Endothelial cell of umbilical vein (primary cell): ENCODE results near the gene LSM14B. TPM values are rescaled to one million over a fixed set of nuclear protein-coding genes. Genes with fewer than 3 reads are reported as not detected.

Experiments used
- Bru-seq: library from RNA; stranded (reverse); fragments of 400-500 nt; gene quantifications from one replicate; lab custom pipeline; 2021; lab: Mats Ljungman, UMichigan
- BruChase-seq, 2 experiments: library from RNA; stranded (reverse); fragments of 400-500 nt; gene quantifications; one replicate each; lab custom pipeline; 2021; lab: Mats Ljungman, UMichigan
- BruUV-seq: library from RNA; stranded (reverse); fragments of 400-500 nt; replicated peaks from 2 replicates; lab custom pipeline; 2021; lab: Mats Ljungman, UMichigan
- CTCF ChIA-PET: fragments of 300-600, 350-600 bp; sonication (Branson Sonifier 250); formaldehyde crosslinking; loops from one replicate; lab custom pipeline; 2021; ENCODE audit warnings: antibody characterized with exemption, inconsistent platforms; lab: Charles Lee
- POLR2A ChIA-PET: fragments of 300-600, 350-600 bp; sonication (Branson Sonifier 250); formaldehyde crosslinking; loops from one replicate; lab custom pipeline; 2021; ENCODE audit warnings: antibody characterized with exemption, inconsistent platforms; lab: Charles Lee
- DNase-seq: peaks from one replicate; pipeline ENCODE4 v3.0.0-alpha.2; 2011; ENCODE audit warnings: low read depth, low spot score
- FAIRE-seq: peaks from 2 replicates; lab custom pipeline; 2011; peaks lifted over from hg19 to GRCh38; lab: Jason Lieb, UNC
- H2AFZ ChIP-seq: 2 replicates; pipeline ENCODE4 v1.6.0; 2012; ENCODE audit warnings: low read depth, low read length, control low read depth, inconsistent platforms
- H3K27ac ChIP-seq: 2 replicates; pipeline ENCODE4 v1.5.1; 2011; ENCODE audit warnings: low read depth, mild to moderate bottlenecking, control low read depth, low read length, moderate library complexity; ENCODE audit not compliant: insufficient read depth
- H3K27me3 ChIP-seq, 2 experiments: 2 replicates each; pipeline versions ENCODE4 v1.6.0 to v1.6.1; 2011; ENCODE audit warnings: low read length in 2 of 2, mixed read lengths in 1 of 2; ENCODE audit not compliant: control insufficient read depth in 2 of 2, insufficient read depth in 2 of 2
- H3K36me3 ChIP-seq, 2 experiments: 2 replicates in 1 of 2; 3 replicates in 1 of 2; pipeline ENCODE4 v1.5.1; 2011; ENCODE audit warnings: low read length in 2 of 2, mild to moderate bottlenecking in 1 of 2, moderate library complexity in 1 of 2; ENCODE audit not compliant: control insufficient read depth in 2 of 2, insufficient read depth in 2 of 2; ENCODE audit errors: extremely low read depth in 1 of 2
- H3K4me1 ChIP-seq: 3 replicates; pipeline ENCODE4 v1.5.1; 2011; ENCODE audit warnings: mild to moderate bottlenecking, low read length; ENCODE audit not compliant: control insufficient read depth, insufficient read depth; ENCODE audit errors: extremely low read depth
- H3K4me2 ChIP-seq: 2 replicates; pipeline ENCODE4 v1.6.1; 2011; ENCODE audit warnings: low read length, control low read depth, mixed read lengths; ENCODE audit not compliant: insufficient read depth
- H3K4me3 ChIP-seq, 3 experiments: fragments of 200-600 bp in 1 of 3; sonication (generic), shearing (Covaris generic) in 1 of 3; replicated peaks in 1 of 3; 2 replicates each; pipeline ENCODE4 v1.5.1; 2011 to 2016; ENCODE audit warnings: control low read depth in 3 of 3, low read length in 3 of 3, mild to moderate bottlenecking in 2 of 3, inconsistent platforms in 1 of 3, low read depth in 1 of 3, moderate library complexity in 1 of 3; ENCODE audit not compliant: insufficient read depth in 1 of 3
- H3K79me2 ChIP-seq: 2 replicates; pipeline ENCODE4 v1.6.0; 2012; ENCODE audit warnings: low read length, inconsistent platforms; ENCODE audit not compliant: control insufficient read depth, insufficient read depth
- H3K9ac ChIP-seq: replicated peaks from 2 replicates; pipeline ENCODE3; 2011; ENCODE audit warnings: low read length, control low read depth; ENCODE audit not compliant: insufficient read depth; ENCODE audit errors: extremely low read depth
- H3K9me1 ChIP-seq: replicated peaks from 3 replicates; pipeline ENCODE4 v1.6.0; 2011; ENCODE audit warnings: mild to moderate bottlenecking, low read length; ENCODE audit not compliant: control insufficient read depth, insufficient read depth; ENCODE audit errors: extremely low read depth
- H3K9me3 ChIP-seq: replicated peaks from 2 replicates; pipeline ENCODE4 v1.5.1; 2012; ENCODE audit warnings: low read length, inconsistent platforms; ENCODE audit not compliant: control insufficient read depth, insufficient read depth
- H4K20me1 ChIP-seq: replicated peaks from 2 replicates; pipeline ENCODE3; 2011; ENCODE audit warnings: mild to moderate bottlenecking, low read length; ENCODE audit not compliant: control insufficient read depth, insufficient read depth; ENCODE audit errors: extremely low read depth
- CTCF ChIP-seq, 2 donors: IDR thresholded peaks; 1 replicate in 1 of 2; 2 replicates in 1 of 2; pipeline ENCODE4 v1.5.1; 2011; ENCODE audit warnings: low read length in 2 of 2, mild to moderate bottlenecking in 2 of 2, moderate library complexity in 2 of 2, control low read depth in 1 of 2, inconsistent platforms in 1 of 2, low read depth in 1 of 2; ENCODE audit not compliant: insufficient read depth in 1 of 2; ENCODE audit errors: extremely low read depth in 1 of 2
- EZH2 ChIP-seq: IDR thresholded peaks from 2 replicates; pipeline ENCODE4 v1.6.1; 2012; ENCODE audit warnings: borderline replicate concordance, low read depth, mild to moderate bottlenecking, moderate library complexity, low read length, inconsistent platforms; ENCODE audit not compliant: severe bottlenecking
- FOS ChIP-seq: IDR thresholded peaks from 2 replicates; pipeline ENCODE4 v1.6.1; 2011; ENCODE audit warnings: mild to moderate bottlenecking, low read length, moderate library complexity, borderline replicate concordance; ENCODE audit not compliant: insufficient read depth
- GATA2 ChIP-seq: IDR thresholded peaks from 2 replicates; pipeline ENCODE4 v1.7.0; 2011; ENCODE audit warnings: low read depth, mild to moderate bottlenecking, moderate library complexity, mixed read lengths, low read length; ENCODE audit not compliant: insufficient read length, insufficient read depth
- JUN ChIP-seq: IDR thresholded peaks from 2 replicates; pipeline ENCODE4 v1.6.1; 2011; ENCODE audit warnings: borderline replicate concordance, low read depth; ENCODE audit not compliant: insufficient read length, insufficient read depth
- MAX ChIP-seq: IDR thresholded peaks from 2 replicates; pipeline ENCODE4 v1.6.1; 2011; ENCODE audit not compliant: insufficient read depth, insufficient read length
- MYC ChIP-seq: IDR thresholded peaks from one replicate; pipeline ENCODE4 v1.6.1; 2011; ENCODE audit warnings: mild to moderate bottlenecking, low read depth, low read length
- POLR2A ChIP-seq: IDR thresholded peaks from 2 replicates; pipeline ENCODE4 v1.6.1; 2012; ENCODE audit warnings: low read depth, mild to moderate bottlenecking, control low read depth, low read length
- POLR2AphosphoS5 ChIP-seq: IDR thresholded peaks from 2 replicates; pipeline ENCODE4 v1.6.1; 2012; ENCODE audit warnings: low read depth, mild to moderate bottlenecking, control low read depth, low read length, moderate library complexity; ENCODE audit not compliant: insufficient read depth
- dilution Hi-C: fragments of 300-500 bp; cut with MboI; formaldehyde crosslinking; loops from one replicate; pipeline ENCODE4 v1.15.0; 2019; ENCODE audit warnings: low sequenced_read_pairs; ENCODE audit not compliant: extremely low pct_ligation_motif_present
- intact Hi-C: fragments of 100-400 bp; cut with micrococcal nuclease; formaldehyde crosslinking; loops from one replicate; pipeline ENCODE4 v1.10.0; 2022
- long read RNA-seq: library from polyadenylated mRNA; stranded (forward); transcript quantifications from one replicate; pipeline ENCODE4 v2.0.0, GENCODE V29; 2021
- polyA minus RNA-seq, 3 experiments: library from RNA; depleted of rRNA, polyadenylated mRNA; stranded (reverse); fragments of >200 nt; gene quantifications; 1 replicate in 1 of 3; 2 replicates in 2 of 3; pipeline ENCODE4 v1.2.3, GENCODE V29; 2011
- polyA plus RNA-seq, 4 experiments: library from polyadenylated mRNA; depleted of rRNA in 3 of 4; stranded (reverse) in 3 of 4; unstranded in 1 of 4; fragments of >200 nt; gene quantifications; 2 replicates each; pipeline versions ENCODE4 v1.2.1 to v1.2.3, GENCODE V29; 2011 to 2012; ENCODE audit warnings: missing spikeins in 1 of 4
- total RNA-seq: library from RNA; stranded (reverse); gene quantifications from 2 replicates; pipeline ENCODE4 v1.2.3, GENCODE V29; 2021

The LSM14B gene
- total RNA-seq, result 31.1 and 34.0 TPM in 2 replicates
- 32.5 and 37.0 TPM in 2 replicates for polyA plus RNA-seq
- polyA plus RNA-seq (2011; cell fraction: cytosol; rRNA removed), result 25.5 and 28.8 TPM in 2 replicates
- polyA plus RNA-seq (2011; cell fraction: nucleus; rRNA removed), result 29.2 and 29.5 TPM in 2 replicates
- 25.4 and 25.9 TPM in 2 replicates for polyA plus RNA-seq (2012)
- polyA minus RNA-seq, result 21.0 and 23.0 TPM in 2 replicates
- polyA minus RNA-seq (2011; cell fraction: cytosol; rRNA and poly(A)+ RNA removed), result 24.1 TPM
- 13.8 and 14.6 TPM in 2 replicates for polyA minus RNA-seq (2011; cell fraction: nucleus; rRNA and poly(A)+ RNA removed)
- Bru-seq, nascent RNA, result percentile 67 among the genes with signal in this experiment
- BruChase-seq, experiment 1, labeled RNA remaining after a 6-hour chase, result percentile 86 among the genes with signal in this experiment
- percentile 86 among the genes with signal in this experiment for BruChase-seq, experiment 2, labeled RNA remaining after a 2-hour chase
- long read RNA-seq, partial matches to known transcripts, result 0 of 6 reads
- long read RNA-seq, other reads (novel, unspliced or antisense), result 5 of 6 reads

- peaks cover 16% of the 10 kb centered on the region for H3K79me2 ChIP-seq
- H3K4me2 ChIP-seq, result peak within 1 kb of the TSS; percentile 79
- ChIA-PET CTCF (interaction anchor here (0.9 to 3.1 kb wide), 4 partner anchors 14 to 111 kb away, joined by 3 to 22 read pairs (median 8); no protein-coding TSS in a partner anchor), POLR2A (interaction anchor here (0.5 to 2.0 kb wide), 3 partner anchors 28 to 502 kb away, joined by 3 to 18 read pairs (median 3); partner anchors contain the start of gene TAF4)
- no TSS peak for BruUV-seq
- peak within 1 kb of the TSS; percentile 68 to 76 (median 75) for H3K4me3 ChIP-seq
- peak within 1 kb of the TSS; percentile 91 for H2AFZ ChIP-seq
- peaks cover 5 to 14% of the 10 kb centered on the region in 2 experiments for H3K36me3 ChIP-seq
- peaks cover 9 to 14% of the 10 kb centered on the region in 2 experiments for H3K27me3 ChIP-seq
- TF ChIP-seq POLR2A (peak; percentile 24), EZH2 (no peak), FOS (no peak), POLR2AphosphoS5 (no peak), MAX (peak; percentile 45), MYC (no peak), JUN (no peak), GATA2 (no peak), CTCF (IDR thresholded peaks at IDR 0.05; ENCODE audit: extremely low read depth in 1 of 2, insufficient read depth in 1 of 2, low read depth in 1 of 2, low read length in 2 of 2) (no peak)
- H3K9ac ChIP-seq, result peak within 1 kb of the TSS; percentile 77
- no peaks in the 10 kb centered on the region for H3K9me3 ChIP-seq
- no peaks in the 10 kb centered on the region for H4K20me1 ChIP-seq
- DNase-seq (peak; percentile 98), FAIRE-seq (peak; percentile 90)
- peaks cover 11% of the 10 kb centered on the region for H3K4me1 ChIP-seq
- peak within 1 kb of the TSS; percentile 57 for H3K27ac ChIP-seq
- no peaks in the 10 kb centered on the region for H3K9me1 ChIP-seq
- intact Hi-C loops, result loop anchor here (1.0 to 5.0 kb wide), 4 partner anchors 21 to 110 kb away; partner anchors contain the start of genes PSMA7 and SS18L1
- dilution Hi-C loops, result no loop called here
Measured at GRCh38 chr20:62121776-62122653, at the start of gene LSM14B. Gene LSM14B, plus strand, starts transcription at chr20:62122475. Its CDS starts 192 bp downstream, at chr20:62122667.
